Spleen (tissue), 11 donors: ENCODE results near the gene SBK3. TPM values are rescaled to one million over a fixed set of nuclear protein-coding genes. Genes with fewer than 3 reads are reported as not detected.
A peak's percentile ranks its signal among the peaks of the same experiment; 100 is the strongest.

Experiments used
- DNase-seq: peaks from one replicate; pipeline ENCODE4 v3.0.0-alpha.2; 2020
- H3K27ac ChIP-seq, 8 donors: fragments of 200-600 bp; sonication (generic) in 7 of 8; 1 replicate in 4 of 8; 2 replicates in 4 of 8; pipeline versions ENCODE4 v1.5.0 to v1.8.0; 2016 to 2021; ENCODE audit warnings: inconsistent platforms in 4 of 8, mild to moderate bottlenecking in 4 of 8, moderate library complexity in 1 of 8
- H3K27me3 ChIP-seq, 7 donors: fragments of 200-600 bp; sonication (generic) in 6 of 7; replicated peaks in 1 of 7; 1 replicate in 4 of 7; 2 replicates in 3 of 7; pipeline versions ENCODE4 v1.5.0 to v1.8.0; 2016 to 2021; ENCODE audit warnings: inconsistent platforms in 3 of 7, mild to moderate bottlenecking in 1 of 7
- H3K36me3 ChIP-seq, 6 donors: fragments of 200-600 bp; sonication (generic) in 5 of 6; 1 replicate in 4 of 6; 2 replicates in 2 of 6; pipeline versions ENCODE4 v1.5.0 to v1.8.0; 2016 to 2021; ENCODE audit warnings: inconsistent platforms in 2 of 6
- H3K4me1 ChIP-seq, 6 donors: fragments of 200-600 bp; sonication (generic) in 5 of 6; 1 replicate in 3 of 6; 2 replicates in 3 of 6; pipeline versions ENCODE4 v1.5.0 to v1.8.0; 2016 to 2021; ENCODE audit warnings: inconsistent platforms in 3 of 6
- H3K4me3 ChIP-seq, 8 donors: fragments of 200-600 bp; sonication (generic) in 7 of 8; 1 replicate in 4 of 8; 2 replicates in 4 of 8; pipeline versions ENCODE4 v1.5.0 to v1.8.0; 2016 to 2021; ENCODE audit warnings: inconsistent platforms in 4 of 8, mild to moderate bottlenecking in 4 of 8, moderate library complexity in 2 of 8
- H3K9me3 ChIP-seq, 8 donors: fragments of 200-600 bp; sonication (generic) in 7 of 8; 1 replicate in 4 of 8; 2 replicates in 4 of 8; pipeline versions ENCODE4 v1.5.0 to v1.8.0; 2016 to 2021; ENCODE audit warnings: inconsistent platforms in 4 of 8
- CTCF ChIP-seq, 11 experiments: fragments of 200-600 bp in 7 of 11; fragments of 450-650 bp in 4 of 11; sonication (generic) in 4 of 11; IDR thresholded peaks in 8 of 11; conservative IDR thresholded peaks in 3 of 11; 1 replicate in 7 of 11; 2 replicates in 4 of 11; pipeline versions ENCODE4 v1.4.0 to v1.8.0; 2016 to 2021; ENCODE audit warnings: antibody characterized with exemption in 11 of 11, inconsistent platforms in 4 of 11, mild to moderate bottlenecking in 1 of 11
- POLR2A ChIP-seq, 3 donors: fragments of 450-650 bp; IDR thresholded peaks; one replicate each; pipeline ENCODE4 v1.5.1; 2017; ENCODE audit warnings: antibody characterized with exemption in 3 of 3, mild to moderate bottlenecking in 1 of 3
- POLR2AphosphoS5 ChIP-seq, 3 donors: sonication (generic); formaldehyde crosslinking; IDR thresholded peaks; one replicate each; pipeline ENCODE4 v1.5.1; 2017; ENCODE audit warnings: antibody characterized with exemption in 3 of 3
- WGBS, 5 donors: extraction: QIAGEN DNeasy Blood & Tissue Kit in 3 of 5; methylation state at CpG; one replicate each; pipeline versions ENCODE4 v1.1.5 to v1.1.7; 2013 to 2018; 5-methylcytosine and 5-hydroxymethylcytosine counted together
- intact Hi-C: fragments of 100-400 bp; cut with DNase I; formaldehyde crosslinking; loops from one replicate; pipeline ENCODE4 v1.15.0; 2023; ENCODE audit warnings: low total_unique reads
- polyA plus RNA-seq, 3 donors: library from polyadenylated mRNA; stranded (reverse); fragments of 200-250 nt; gene quantifications; one replicate each; pipeline ENCODE4 v1.2.1, GENCODE V29; 2013
- total RNA-seq, 7 donors: library from RNA; depleted of rRNA in 3 of 7; stranded (reverse); fragments of >200 nt in 3 of 7; fragmentation: NEBNext Ultra II Directional in 4 of 7; extraction: Animal tissue kit (Norgen Biotek cat#: 25700) in 4 of 7; gene quantifications; one replicate each; pipeline versions ENCODE4 v1.1.0 to v1.2.1, GENCODE V29; 2016 to 2021
- donor health status: healthy with polysubstance abuse.
- donor health status: DM: no; HTN: no; CAD: no; lungs with moderate emphysema.
- donor health status: DM: no; HTN: no; CAD: no.
- donor health status: Bipolar disorder and iron deficiency.
- donor health status: healthy.
- donor health status: DM: no; HTN: no; CAD: no.
- donor health status: DM: yes; HTN: yes; CAD: no.

The SBK3 gene
- total and polyA plus RNA-seq, 10 donors: not detected

- TF ChIP-seq CTCF (IDR thresholded peaks at IDR 0.05 in 8 of 11, conservative IDR thresholded peaks at IDR 0.05 in 3 of 11) (no peak), POLR2A (IDR thresholded peaks at IDR 0.05) (no peak), POLR2AphosphoS5 (IDR thresholded peaks at IDR 0.05) (no peak)
These were observed 35.9 kb upstream of the SBK3 start for GRCh38 chr19:55581145-55581822.

GRCh38 chr19:55580628-55581144, 35.3 kb upstream of the SBK3 start, which contains the start of gene ZNF579:
Gene ZNF579, minus strand, starts transcription at chr19:55580848. Its CDS starts 1,209 bp downstream, at chr19:55579639.
- Histone ChIP-seq H3K4me3 (peak within 1 kb of the TSS; percentile 44 to 77 (median 66)), H3K27me3 (peaks cover 0 to 5% (median 0%) of the 10 kb centered on the region in 7 donors), H3K27ac (peak within 1 kb of the TSS; percentile 60 to 88 (median 84)), H3K4me1 (peaks cover 8 to 33% (median 24%) of the 10 kb centered on the region in 6 donors), H3K9me3 (peaks cover 0 to 4% (median 0%) of the 10 kb centered on the region in 8 donors), H3K36me3 (peaks cover 0 to 29% (median 20%) of the 10 kb centered on the region in 6 donors)
- peak; percentile 47 to 77 (median 70) for TF ChIP-seq POLR2AphosphoS5 (IDR thresholded peaks at IDR 0.05)
- TF ChIP-seq POLR2A (IDR thresholded peaks at IDR 0.05): no peak
- TF ChIP-seq CTCF (IDR thresholded peaks at IDR 0.05 in 8 of 11, conservative IDR thresholded peaks at IDR 0.05 in 3 of 11): no peak
- DNase-seq: peak; percentile 89
- intact Hi-C loops: no loop called here
- 0 to 2% (median 1%) methylated on average over 19 to 24 of the region's 24 CpGs for WGBS, 5 donors

More at GRCh38 chr19:55581145-55581822, 35.9 kb upstream of the SBK3 start:
- intact Hi-C loops: no loop called here
- peaks cover 0 to 4% (median 0%) of the 10 kb centered on the region in 8 donors for H3K9me3 ChIP-seq
- H3K27me3 ChIP-seq: peaks cover 0 to 11% (median 0%) of the 10 kb centered on the region in 7 donors
- H3K4me1 ChIP-seq: peaks cover 14 to 39% (median 30%) of the 10 kb centered on the region in 6 donors
- H3K4me3 ChIP-seq: peak overlapping the region; percentile 44 to 77 (median 66)
- 34 to 53% (median 38%) methylated on average over 12 of the region's 12 CpGs for WGBS, 5 donors
- peaks cover 0 to 29% (median 20%) of the 10 kb centered on the region in 6 donors for H3K36me3 ChIP-seq
- peak overlapping the region; percentile 60 to 88 (median 84) for H3K27ac ChIP-seq
- DNase-seq: no peak

GRCh38 chr19:55579766-55580621, 34.7 kb upstream of the SBK3 start:
- H3K9me3 ChIP-seq: peaks cover 0 to 4% (median 0%) of the 10 kb centered on the region in 8 donors
- peaks cover 5 to 27% (median 20%) of the 10 kb centered on the region in 6 donors for H3K4me1 ChIP-seq
- no peaks in the 10 kb centered on the region for H3K27me3 ChIP-seq
- peaks cover 0 to 29% (median 20%) of the 10 kb centered on the region in 6 donors for H3K36me3 ChIP-seq
- WGBS, 5 donors: 14 to 19% (median 16%) methylated on average over 16 to 20 of the region's 20 CpGs
- H3K27ac ChIP-seq: peak overlapping the region; percentile 60 to 88 (median 84)
- TF ChIP-seq POLR2A (IDR thresholded peaks at IDR 0.05) (no peak), POLR2AphosphoS5 (IDR thresholded peaks at IDR 0.05) (no peak), CTCF (IDR thresholded peaks at IDR 0.05 in 8 of 11, conservative IDR thresholded peaks at IDR 0.05 in 3 of 11) (no peak)
- peak overlapping the region; percentile 44 to 77 (median 66) for H3K4me3 ChIP-seq
- intact Hi-C loops: no loop called here
- no peak for DNase-seq
